ENCODE results near the gene OGFOD3. TPM values are rescaled to one million over a fixed set of nuclear protein-coding genes. Genes with fewer than 3 reads are reported as not detected.

OGFOD3 gene
- total and polyA plus RNA-seq, 8 donors: 10.5 to 30.4 (median 17.4) TPM

DNA sequence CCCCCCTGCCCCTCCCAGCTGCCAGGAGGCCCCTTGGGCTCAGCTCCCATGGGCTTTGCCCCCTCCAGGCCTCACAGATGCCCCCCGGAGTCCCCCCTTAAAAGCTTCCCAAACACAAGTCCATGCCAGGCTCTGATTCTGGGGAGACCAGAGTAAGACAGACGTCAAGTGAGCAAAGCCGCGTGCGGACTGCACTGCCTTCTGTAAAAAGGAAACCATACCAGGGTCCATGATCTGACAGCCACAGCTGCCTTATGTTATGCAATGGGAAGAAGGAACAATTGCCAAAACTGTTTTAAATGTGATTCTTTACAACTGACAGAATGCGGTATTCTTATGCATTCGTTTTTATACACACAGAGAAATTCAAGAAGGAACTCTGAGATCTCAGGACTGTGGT lies 18.2 kb downstream of the OGFOD3 start:
- intact Hi-C loops (cut with DNase I; ENCODE audit: low total_unique reads): no loop called here
- Histone ChIP-seq H3K27ac (no peak overlapping the region), H3K9me3 (no peaks in the 10 kb centered on the region), H3K36me3 (peaks cover 12 to 83% (median 63%) of the 10 kb centered on the region in 4 donors), H3K4me1 (peaks cover 0 to 24% (median 12%) of the 10 kb centered on the region in 4 donors), H3K27me3 (no peaks in the 10 kb centered on the region), H3K4me3 (no peak overlapping the region)
- TF ChIP-seq, protein P1, sequence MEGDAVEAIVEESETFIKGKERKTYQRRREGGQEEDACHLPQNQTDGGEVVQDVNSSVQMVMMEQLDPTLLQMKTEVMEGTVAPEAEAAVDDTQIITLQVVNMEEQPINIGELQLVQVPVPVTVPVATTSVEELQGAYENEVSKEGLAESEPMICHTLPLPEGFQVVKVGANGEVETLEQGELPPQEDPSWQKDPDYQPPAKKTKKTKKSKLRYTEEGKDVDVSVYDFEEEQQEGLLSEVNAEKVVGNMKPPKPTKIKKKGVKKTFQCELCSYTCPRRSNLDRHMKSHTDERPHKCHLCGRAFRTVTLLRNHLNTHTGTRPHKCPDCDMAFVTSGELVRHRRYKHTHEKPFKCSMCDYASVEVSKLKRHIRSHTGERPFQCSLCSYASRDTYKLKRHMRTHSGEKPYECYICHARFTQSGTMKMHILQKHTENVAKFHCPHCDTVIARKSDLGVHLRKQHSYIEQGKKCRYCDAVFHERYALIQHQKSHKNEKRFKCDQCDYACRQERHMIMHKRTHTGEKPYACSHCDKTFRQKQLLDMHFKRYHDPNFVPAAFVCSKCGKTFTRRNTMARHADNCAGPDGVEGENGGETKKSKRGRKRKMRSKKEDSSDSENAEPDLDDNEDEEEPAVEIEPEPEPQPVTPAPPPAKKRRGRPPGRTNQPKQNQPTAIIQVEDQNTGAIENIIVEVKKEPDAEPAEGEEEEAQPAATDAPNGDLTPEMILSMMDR (IDR thresholded peaks at IDR 0.05): no peak
- TF ChIP-seq POLR2AphosphoS5 (IDR thresholded peaks at IDR 0.05): no peak
- no peak for TF ChIP-seq POLR2A (IDR thresholded peaks at IDR 0.05)
- TF ChIP-seq EP300 (IDR thresholded peaks at IDR 0.05): no peak
- WGBS, 5 donors: 68 to 83% (median 75%) methylated on average over 7 of the region's 7 CpGs
- peak in 1 of 2 donors; percentile 67 for DNase-seq

- no peak overlapping the region for H3K4me3 ChIP-seq
- TF ChIP-seq EP300 (IDR thresholded peaks at IDR 0.05) (no peak), POLR2AphosphoS5 (IDR thresholded peaks at IDR 0.05) (no peak), POLR2A (IDR thresholded peaks at IDR 0.05) (no peak)
- TF ChIP-seq, protein P1 (IDR thresholded peaks at IDR 0.05): no peak
- peaks cover 12 to 80% (median 59%) of the 10 kb centered on the region in 4 donors for H3K36me3 ChIP-seq
- H3K9me3 ChIP-seq: no peaks in the 10 kb centered on the region
- 84 to 90% (median 86%) methylated on average over 17 to 18 of the region's 18 CpGs for WGBS, 5 donors
- H3K4me1 ChIP-seq: peaks cover 0 to 24% (median 12%) of the 10 kb centered on the region in 4 donors
- H3K27me3 ChIP-seq: no peaks in the 10 kb centered on the region
- no peak for DNase-seq
- H3K27ac ChIP-seq: no peak overlapping the region
- intact Hi-C loops (cut with DNase I; ENCODE audit: low total_unique reads): no loop called here
Measured at GRCh38 chr17:82399601-82400101, 18.7 kb downstream of the OGFOD3 start.

DNA sequence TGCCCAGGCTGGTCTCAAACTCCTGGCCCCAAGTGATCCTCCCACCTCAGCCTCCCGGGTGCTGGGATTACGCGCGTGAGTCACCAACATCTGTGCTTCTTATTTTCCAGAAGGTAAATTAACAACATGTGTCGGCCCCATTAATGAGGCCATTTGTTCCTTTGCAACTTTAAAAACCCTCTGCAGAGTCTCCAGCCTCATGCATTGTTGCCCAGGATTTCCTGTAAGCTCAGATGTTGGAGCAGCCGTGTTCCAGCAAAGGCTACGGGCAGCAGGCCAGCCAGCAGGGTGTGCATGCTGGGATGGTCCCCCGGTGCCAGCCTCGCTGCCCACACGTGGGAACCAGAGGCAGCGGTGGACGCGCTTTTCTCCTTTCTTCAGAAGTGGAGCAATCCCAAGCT lies 19.3 kb downstream of the OGFOD3 start:
- H3K9me3 ChIP-seq: no peaks in the 10 kb centered on the region
- H3K4me3 ChIP-seq: no peak overlapping the region
- DNase-seq: no peak
- TF ChIP-seq POLR2A (IDR thresholded peaks at IDR 0.05) (no peak), EP300 (IDR thresholded peaks at IDR 0.05) (no peak), POLR2AphosphoS5 (IDR thresholded peaks at IDR 0.05) (no peak)
- TF ChIP-seq, protein P1 (IDR thresholded peaks at IDR 0.05): no peak
- no peaks in the 10 kb centered on the region for H3K27me3 ChIP-seq
- H3K27ac ChIP-seq: no peak overlapping the region
- H3K4me1 ChIP-seq: peaks cover 0 to 24% (median 12%) of the 10 kb centered on the region in 4 donors
- WGBS, 5 donors: 55 to 88% (median 78%) methylated on average over 13 of the region's 13 CpGs
- H3K36me3 ChIP-seq: peaks cover 12 to 80% (median 60%) of the 10 kb centered on the region in 4 donors
- intact Hi-C loops (cut with DNase I; ENCODE audit: low total_unique reads): no loop called here

DNA sequence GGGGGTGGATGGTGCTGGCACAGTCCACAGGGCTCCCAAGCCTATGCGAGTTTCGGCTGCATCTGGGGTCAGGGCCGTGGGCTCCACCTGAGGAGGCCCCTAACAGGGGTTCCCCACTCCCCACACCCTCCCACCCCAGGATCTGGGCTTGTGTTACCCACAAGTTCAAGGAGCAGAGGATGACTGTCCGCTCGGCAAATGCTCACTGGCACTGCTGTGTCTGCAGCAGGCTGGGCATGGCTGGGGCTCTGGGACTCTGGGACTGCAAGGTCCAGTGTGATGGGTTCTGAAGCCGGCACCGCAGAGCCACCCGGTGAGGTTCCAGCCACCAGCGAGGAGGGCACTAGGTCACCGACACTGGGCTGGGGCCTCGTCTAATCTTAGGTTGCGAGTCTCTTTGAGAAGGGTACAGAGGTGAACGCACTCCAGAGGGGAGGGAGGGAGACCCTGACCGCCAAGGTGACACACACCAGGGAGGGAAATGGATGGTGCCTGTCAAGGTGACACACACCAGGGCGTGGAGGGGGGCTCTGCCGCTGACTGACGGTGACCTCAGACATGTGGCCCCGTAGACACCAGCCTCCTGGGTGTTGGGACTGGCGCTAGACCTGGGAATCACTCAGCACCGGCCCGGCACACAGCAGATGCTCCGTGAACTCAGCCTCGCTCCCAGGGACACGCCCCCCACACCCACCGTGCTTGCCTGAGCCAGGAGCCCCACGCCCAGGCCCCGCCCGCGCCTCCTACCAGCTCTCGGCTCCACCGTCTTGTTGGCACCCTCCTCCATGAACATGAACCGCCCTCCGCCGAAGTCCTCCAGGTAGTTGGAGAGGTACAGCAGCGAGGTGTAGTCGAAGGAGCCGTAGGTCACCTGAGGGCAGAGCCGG lies 20.7 kb downstream of the OGFOD3 start:
- no peak overlapping the region for H3K27ac ChIP-seq
- no peaks in the 10 kb centered on the region for H3K27me3 ChIP-seq
- no peak overlapping the region for H3K4me3 ChIP-seq
- 82 to 85% (median 83%) methylated on average over 27 to 38 of the region's 38 CpGs for WGBS, 5 donors
- intact Hi-C loops (cut with DNase I; ENCODE audit: low total_unique reads): no loop called here
- peaks cover 0 to 80% (median 60%) of the 10 kb centered on the region in 4 donors for H3K36me3 ChIP-seq
- TF ChIP-seq EP300 (IDR thresholded peaks at IDR 0.05) (no peak), POLR2A (IDR thresholded peaks at IDR 0.05) (no peak), POLR2AphosphoS5 (IDR thresholded peaks at IDR 0.05) (no peak)
- TF ChIP-seq, protein P1 (IDR thresholded peaks at IDR 0.05): no peak
- no peaks in the 10 kb centered on the region for H3K9me3 ChIP-seq
- DNase-seq: no peak
- H3K4me1 ChIP-seq: peaks cover 0 to 24% (median 12%) of the 10 kb centered on the region in 4 donors

Measured in stomach (tissue), 9 donors.